SK-N-MC (cell line): ENCODE measurements around the gene FAM185A.
"Not testable (repeated sequence)": the region's sequence is repeated elsewhere in the genome, so short reads cannot be mapped to it uniquely, and the experiment has no call there.

Source experiments
- EZH2 ChIP-seq: fragments of 200-600 bp; sonication (generic); IDR thresholded peaks from one replicate; pipeline ENCODE4 v1.6.1; 2017; ENCODE audit warnings: antibody characterized with exemption
- FOXP2 ChIP-seq: optimal IDR thresholded peaks from 2 replicates; pipeline ENCODE3; 2011; ENCODE audit warnings: mild to moderate bottlenecking, moderate library complexity; ENCODE audit not compliant: insufficient read depth; ENCODE audit errors: extremely low read length, control extremely low read depth
- POLR2AphosphoS5 ChIP-seq: IDR thresholded peaks from 2 replicates; pipeline ENCODE4 v1.6.1; 2012; ENCODE audit warnings: mild to moderate bottlenecking, low read depth, low read length, borderline replicate concordance

GRCh38 chr7:102758227-102758626 lies 9.4 kb downstream of the FAM185A start:
- TF ChIP-seq POLR2AphosphoS5, EZH2, FOXP2: not testable (repeated sequence)
